K562 (cell line): ENCODE results near the gene VEGFA. TPM values are rescaled to one million over a fixed set of nuclear protein-coding genes. Genes with fewer than 3 reads are reported as not detected.

Experiments
- ARID1B ChIP-seq: fragments of 450-650 bp; IDR thresholded peaks from 2 replicates; pipeline ENCODE4 v1.6.1; 2016; ENCODE audit warnings: antibody characterized with exemption, mild to moderate bottlenecking, inconsistent platforms
- ASH1L ChIP-seq: fragments of 450-650 bp; IDR thresholded peaks from 2 replicates; pipeline ENCODE4 v1.6.1; 2018; ENCODE audit warnings: borderline replicate concordance, mild to moderate bottlenecking, low read depth; ENCODE audit not compliant: partially characterized antibody
- CHD4 ChIP-seq: fragments of 200-600 bp; sonication (generic); IDR thresholded peaks from 3 replicates; pipeline ENCODE4 v1.6.1; 2012; ENCODE audit warnings: low read depth, mild to moderate bottlenecking, mixed read lengths, low read length, inconsistent platforms; ENCODE audit not compliant: insufficient read depth, insufficient replicate concordance, poor library complexity, severe bottlenecking
- HDGF ChIP-seq: fragments of 450-650 bp; IDR thresholded peaks from 2 replicates; pipeline ENCODE4 v1.6.1; 2016
- JUND ChIP-seq, 2 experiments: IDR thresholded peaks; 2 replicates in 1 of 2; 3 replicates in 1 of 2; pipeline ENCODE4 v1.6.1; 2011; ENCODE audit warnings: borderline replicate concordance in 2 of 2, low read depth in 2 of 2, low read length in 2 of 2, improper control_type of control experiment in 1 of 2, missing biosample characterization in 1 of 2, missing genetic modification characterization in 1 of 2, missing genetic modification reagents in 1 of 2
- KDM2B ChIP-seq: fragments of 250-450 bp; sonication (Bioruptor Pico); IDR thresholded peaks from 2 replicates; pipeline ENCODE4 v1.8.0; 2021; ENCODE audit warnings: mild to moderate bottlenecking, moderate library complexity
- L3MBTL2 ChIP-seq: fragments of 450-650 bp; IDR thresholded peaks from 2 replicates; pipeline ENCODE4 v1.6.1; 2016; ENCODE audit warnings: mild to moderate bottlenecking, moderate library complexity
- NFE2L1 ChIP-seq: fragments of 450-650 bp; IDR thresholded peaks from 2 replicates; pipeline ENCODE4 v1.6.1; 2016; ENCODE audit warnings: missing genetic modification characterization, low read depth, mild to moderate bottlenecking, missing compliant biosample characterization, moderate library complexity, borderline replicate concordance
- RBM15 ChIP-seq: fragments of 200-400 bp; formaldehyde crosslinking; IDR thresholded peaks from 2 replicates; pipeline ENCODE4 v1.6.1; 2018; ENCODE audit warnings: mild to moderate bottlenecking, low read length, moderate library complexity; ENCODE audit not compliant: insufficient read depth
- STAG1 ChIP-seq: sonication (generic); formaldehyde crosslinking; IDR thresholded peaks from 2 replicates; pipeline ENCODE4 v1.5.0; 2020; ENCODE audit warnings: missing genetic modification reagents, borderline replicate concordance
- TAL1 ChIP-seq: fragments of 450-650 bp; IDR thresholded peaks from 2 replicates; pipeline ENCODE4 v1.6.1; 2016; ENCODE audit warnings: mild to moderate bottlenecking
- ZNF263 ChIP-seq: sonication (generic); formaldehyde crosslinking; IDR thresholded peaks from 2 replicates; pipeline ENCODE4 v1.8.0; 2022; ENCODE audit warnings: mild to moderate bottlenecking, missing genetic modification reagents, borderline replicate concordance
- ZNF274 ChIP-seq: IDR thresholded peaks from 2 replicates; pipeline ENCODE4 v1.6.1; 2011; ENCODE audit warnings: low read depth, mild to moderate bottlenecking, low read length, moderate library complexity, borderline replicate concordance
- ZNF699 ChIP-seq: fragments of 250-450 bp; sonication (Bioruptor Pico); IDR thresholded peaks from 2 replicates; pipeline ENCODE4 v1.8.0; 2021; ENCODE audit warnings: mild to moderate bottlenecking, moderate library complexity; ENCODE audit not compliant: insufficient replicate concordance
- polyA plus RNA-seq, 8 experiments: library from polyadenylated mRNA; depleted of rRNA in 4 of 8; stranded (reverse) in 5 of 8; unstranded in 3 of 8; fragments of >200 nt; fragmentation: Nextera tagmentation in 2 of 8; fragmentation: Illumina TruSeq in 1 of 8; extraction: Ambion mirVana in 2 of 8; extraction: Trizol in 1 of 8; gene quantifications; 2 replicates each; pipeline versions ENCODE4 v1.2.1 to v1.2.3, GENCODE V29; 2011 to 2014; ENCODE audit warnings: inconsistent platforms in 1 of 8, missing spikeins in 1 of 8
- total RNA-seq, 7 experiments: library from RNA; depleted of rRNA in 6 of 7; stranded (reverse); fragments of >200 nt in 6 of 7; fragmentation: Illumina TruSeq in 2 of 7; extraction: Trizol in 2 of 7; gene quantifications; 2 replicates each; pipeline versions ENCODE4 v1.2.1 to v1.2.3, GENCODE V29; 2011 to 2021; ENCODE audit warnings: low replicate concordance in 1 of 7
- TF ChIP-seq, protein P1 (sequence below): fragments of 250-450 bp; sonication (Bioruptor Pico); IDR thresholded peaks from 2 replicates; pipeline ENCODE4 v1.5.0; 2021; ENCODE audit warnings: mild to moderate bottlenecking, moderate library complexity
- TF ChIP-seq, protein P2 (sequence below): fragments of 450-650 bp; formaldehyde crosslinking; IDR thresholded peaks from 2 replicates; pipeline ENCODE4 v1.4.0; 2022; ENCODE audit warnings: mild to moderate bottlenecking, moderate library complexity
- TF ChIP-seq, protein P3 (sequence below): sonication (generic); formaldehyde crosslinking; IDR thresholded peaks from 2 replicates; pipeline ENCODE4 v1.8.0; 2022; ENCODE audit warnings: missing genetic modification reagents, mild to moderate bottlenecking, borderline replicate concordance
- TF ChIP-seq, protein P4 (sequence below): fragments of 250-450 bp; sonication (Bioruptor Pico); IDR thresholded peaks from 2 replicates; pipeline ENCODE4 v1.6.1; 2021; ENCODE audit warnings: mild to moderate bottlenecking

Gene VEGFA
- total and polyA plus RNA-seq, 9 of the 15 experiments (the other 6 are each of a cell fraction or from before 2014, with no cell fraction given), result 14.0 to 271 (median 124) TPM

DNA sequence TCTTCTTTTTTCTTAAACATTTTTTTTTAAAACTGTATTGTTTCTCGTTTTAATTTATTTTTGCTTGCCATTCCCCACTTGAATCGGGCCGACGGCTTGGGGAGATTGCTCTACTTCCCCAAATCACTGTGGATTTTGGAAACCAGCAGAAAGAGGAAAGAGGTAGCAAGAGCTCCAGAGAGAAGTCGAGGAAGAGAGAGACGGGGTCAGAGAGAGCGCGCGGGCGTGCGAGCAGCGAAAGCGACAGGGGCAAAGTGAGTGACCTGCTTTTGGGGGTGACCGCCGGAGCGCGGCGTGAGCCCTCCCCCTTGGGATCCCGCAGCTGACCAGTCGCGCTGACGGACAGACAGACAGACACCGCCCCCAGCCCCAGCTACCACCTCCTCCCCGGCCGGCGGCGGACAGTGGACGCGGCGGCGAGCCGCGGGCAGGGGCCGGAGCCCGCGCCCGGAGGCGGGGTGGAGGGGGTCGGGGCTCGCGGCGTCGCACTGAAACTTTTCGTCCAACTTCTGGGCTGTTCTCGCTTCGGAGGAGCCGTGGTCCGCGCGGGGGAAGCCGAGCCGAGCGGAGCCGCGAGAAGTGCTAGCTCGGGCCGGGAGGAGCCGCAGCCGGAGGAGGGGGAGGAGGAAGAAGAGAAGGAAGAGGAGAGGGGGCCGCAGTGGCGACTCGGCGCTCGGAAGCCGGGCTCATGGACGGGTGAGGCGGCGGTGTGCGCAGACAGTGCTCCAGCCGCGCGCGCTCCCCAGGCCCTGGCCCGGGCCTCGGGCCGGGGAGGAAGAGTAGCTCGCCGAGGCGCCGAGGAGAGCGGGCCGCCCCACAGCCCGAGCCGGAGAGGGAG lies 580 bp downstream of the VEGFA start (continued):
- TF ChIP-seq CHD4 (no peak), ZNF274 (no peak), ZNF263 (peak; percentile 93), ARID1B (0 out of 2 replicates have a peak, but pooled peaks have one; percentile 34), TAL1 (no peak), ZNF699 (no peak), RBM15 (no peak), L3MBTL2 (no peak), NFE2L1 (no peak), ASH1L (no peak), JUND (IDR thresholded peaks at IDR 0.05; ENCODE audit: borderline replicate concordance, low read depth, low read length) (no peak), JUND (tag; IDR thresholded peaks at IDR 0.05; ENCODE audit: borderline replicate concordance, low read depth, low read length) (no peak), HDGF (0 out of 2 replicates have a peak, but pooled peaks have one; percentile 65), STAG1 (CRISPR knock-in tag) (no peak), KDM2B (CRISPR knock-in tag) (no peak; the same call in 1 of the 2 replicates)
- TF ChIP-seq, protein P1, sequence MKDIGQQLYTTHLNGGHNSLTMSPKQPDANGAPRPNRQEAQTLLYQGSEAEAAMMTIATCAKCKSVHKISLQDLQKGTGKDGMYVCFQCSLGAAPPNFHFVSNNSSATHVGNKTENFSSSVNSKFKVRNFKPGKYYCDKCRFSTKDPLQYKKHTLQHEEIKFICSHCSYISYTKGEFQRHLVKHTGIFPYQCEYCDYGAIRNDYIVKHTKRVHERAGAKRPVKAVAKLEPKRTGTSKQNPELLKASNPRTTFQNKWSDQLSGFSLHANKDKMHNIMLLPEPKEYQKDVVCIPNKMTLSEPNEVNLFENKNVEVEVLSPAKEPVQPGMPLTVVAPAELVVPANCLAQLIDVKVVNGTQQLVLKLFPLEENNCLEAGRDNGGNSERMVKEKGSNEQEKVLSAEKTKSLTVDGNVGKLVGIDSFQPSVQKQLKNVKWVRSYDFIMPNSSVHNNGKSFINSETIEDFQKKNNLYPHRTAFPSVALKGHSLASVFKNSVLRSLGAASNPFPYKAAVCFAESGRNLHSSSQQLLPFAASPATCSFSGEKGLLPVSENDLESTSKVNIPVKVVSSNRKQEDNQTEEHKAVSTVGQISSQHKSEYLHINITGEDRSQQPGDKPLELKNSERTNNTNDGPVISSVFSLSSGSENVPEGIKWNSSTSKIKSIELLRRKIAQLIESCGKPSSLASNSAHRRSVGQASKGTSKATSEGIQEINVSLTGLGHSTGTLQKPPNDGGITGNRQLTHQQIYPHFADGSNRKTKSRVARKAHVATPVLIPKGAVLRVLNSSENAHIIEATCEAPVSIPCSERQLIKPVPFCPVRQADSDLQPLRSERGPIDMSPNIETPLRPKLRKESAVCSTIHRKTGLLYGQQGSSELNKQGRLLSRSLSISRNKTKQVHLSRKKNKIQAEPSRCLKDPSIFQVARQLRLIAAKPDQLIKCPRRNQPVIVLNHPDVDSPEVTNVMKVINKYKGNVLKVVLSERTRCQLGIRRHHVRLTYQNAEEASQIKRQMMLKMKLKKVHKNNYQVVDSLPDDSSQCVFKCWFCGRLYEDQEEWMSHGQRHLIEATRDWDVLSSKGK (CRISPR knock-in tag), result no peak
- TF ChIP-seq, protein P2, sequence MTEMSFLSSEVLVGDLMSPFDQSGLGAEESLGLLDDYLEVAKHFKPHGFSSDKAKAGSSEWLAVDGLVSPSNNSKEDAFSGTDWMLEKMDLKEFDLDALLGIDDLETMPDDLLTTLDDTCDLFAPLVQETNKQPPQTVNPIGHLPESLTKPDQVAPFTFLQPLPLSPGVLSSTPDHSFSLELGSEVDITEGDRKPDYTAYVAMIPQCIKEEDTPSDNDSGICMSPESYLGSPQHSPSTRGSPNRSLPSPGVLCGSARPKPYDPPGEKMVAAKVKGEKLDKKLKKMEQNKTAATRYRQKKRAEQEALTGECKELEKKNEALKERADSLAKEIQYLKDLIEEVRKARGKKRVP (CRISPR knock-in tag), result 0 out of 2 replicates have a peak, but pooled peaks have one; percentile 10
- TF ChIP-seq, protein P3, sequence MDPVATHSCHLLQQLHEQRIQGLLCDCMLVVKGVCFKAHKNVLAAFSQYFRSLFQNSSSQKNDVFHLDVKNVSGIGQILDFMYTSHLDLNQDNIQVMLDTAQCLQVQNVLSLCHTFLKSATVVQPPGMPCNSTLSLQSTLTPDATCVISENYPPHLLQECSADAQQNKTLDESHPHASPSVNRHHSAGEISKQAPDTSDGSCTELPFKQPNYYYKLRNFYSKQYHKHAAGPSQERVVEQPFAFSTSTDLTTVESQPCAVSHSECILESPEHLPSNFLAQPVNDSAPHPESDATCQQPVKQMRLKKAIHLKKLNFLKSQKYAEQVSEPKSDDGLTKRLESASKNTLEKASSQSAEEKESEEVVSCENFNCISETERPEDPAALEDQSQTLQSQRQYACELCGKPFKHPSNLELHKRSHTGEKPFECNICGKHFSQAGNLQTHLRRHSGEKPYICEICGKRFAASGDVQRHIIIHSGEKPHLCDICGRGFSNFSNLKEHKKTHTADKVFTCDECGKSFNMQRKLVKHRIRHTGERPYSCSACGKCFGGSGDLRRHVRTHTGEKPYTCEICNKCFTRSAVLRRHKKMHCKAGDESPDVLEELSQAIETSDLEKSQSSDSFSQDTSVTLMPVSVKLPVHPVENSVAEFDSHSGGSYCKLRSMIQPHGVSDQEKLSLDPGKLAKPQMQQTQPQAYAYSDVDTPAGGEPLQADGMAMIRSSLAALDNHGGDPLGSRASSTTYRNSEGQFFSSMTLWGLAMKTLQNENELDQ (CRISPR knock-in tag), result no peak
- TF ChIP-seq, protein P4, sequence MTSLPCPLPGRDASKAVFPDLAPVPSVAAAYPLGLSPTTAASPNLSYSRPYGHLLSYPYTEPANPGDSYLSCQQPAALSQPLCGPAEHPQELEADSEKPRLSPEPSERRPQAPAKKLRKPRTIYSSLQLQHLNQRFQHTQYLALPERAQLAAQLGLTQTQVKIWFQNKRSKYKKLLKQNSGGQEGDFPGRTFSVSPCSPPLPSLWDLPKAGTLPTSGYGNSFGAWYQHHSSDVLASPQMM (CRISPR knock-in tag), result no peak
